Activated CD4-positive, alpha-beta T cell treated with anti-CD3 and anti-CD28 coated beads, Interleukin-2, amount 50 U/mL, for 24 hours (primary cell): ENCODE results near the gene RGS6.

Experiments used
- DNase-seq, 2 donors: peaks; one replicate each; pipeline ENCODE4 v3.0.0-alpha.2; 2020; ENCODE audit warnings: low read depth in 1 of 2, low spot score in 1 of 2

The RGS6 gene

DNA sequence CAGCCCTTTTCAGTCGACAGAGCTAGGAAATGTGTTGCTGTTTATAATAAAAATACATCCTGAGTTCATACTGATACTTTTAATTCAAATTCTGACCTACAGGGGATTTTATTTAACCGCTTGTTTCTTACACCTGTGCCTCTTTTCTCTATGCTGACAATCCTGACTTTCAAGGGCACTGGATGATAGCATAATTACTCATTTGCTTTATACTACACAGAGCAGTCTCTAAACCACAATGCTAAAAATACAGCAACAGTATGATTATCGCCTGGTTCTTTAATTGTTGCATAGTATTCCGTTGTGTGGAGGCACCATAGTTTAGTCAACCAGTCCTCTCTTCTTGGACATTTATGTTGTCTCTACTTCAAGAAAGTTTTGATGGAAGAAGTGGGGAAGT, 588.8 kb downstream of the RGS6 start:
- DNase-seq: no peak

DNA sequence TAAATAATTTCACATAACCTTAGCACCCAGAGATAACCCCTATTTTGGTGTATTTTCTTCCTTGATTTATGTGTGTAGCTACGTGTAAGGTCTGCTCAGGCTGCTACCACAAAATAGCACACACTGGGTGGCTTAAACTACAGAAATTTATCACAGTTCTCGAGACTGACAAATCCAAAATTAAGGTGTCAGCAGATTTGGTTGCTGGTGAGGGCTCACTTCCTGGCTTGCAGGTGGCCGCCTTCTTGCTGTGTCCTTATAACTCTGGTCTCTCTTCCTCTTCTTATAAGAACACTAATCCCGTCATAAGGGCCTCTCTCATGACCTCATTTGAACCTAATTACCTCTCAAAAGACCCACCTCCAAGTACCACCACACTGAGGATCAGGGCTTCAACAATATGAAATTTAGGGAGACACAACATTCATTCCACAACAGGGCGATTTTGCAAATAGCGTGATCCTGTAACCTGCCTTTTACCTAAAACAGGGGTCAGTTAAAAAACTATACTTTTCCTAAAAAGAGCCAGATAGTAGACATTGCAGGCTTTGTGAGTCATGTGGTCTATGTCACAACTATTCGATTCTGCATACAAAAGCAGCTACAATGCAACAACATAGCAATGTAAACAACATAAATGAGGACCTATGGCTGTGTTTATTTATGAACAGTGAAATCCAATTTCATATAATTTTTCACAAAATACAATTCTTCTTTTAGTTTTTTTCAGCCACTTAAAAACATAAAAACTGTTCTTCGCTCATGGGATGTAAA, 589.9 kb downstream of the RGS6 start:
- DNase-seq: no peak

DNA sequence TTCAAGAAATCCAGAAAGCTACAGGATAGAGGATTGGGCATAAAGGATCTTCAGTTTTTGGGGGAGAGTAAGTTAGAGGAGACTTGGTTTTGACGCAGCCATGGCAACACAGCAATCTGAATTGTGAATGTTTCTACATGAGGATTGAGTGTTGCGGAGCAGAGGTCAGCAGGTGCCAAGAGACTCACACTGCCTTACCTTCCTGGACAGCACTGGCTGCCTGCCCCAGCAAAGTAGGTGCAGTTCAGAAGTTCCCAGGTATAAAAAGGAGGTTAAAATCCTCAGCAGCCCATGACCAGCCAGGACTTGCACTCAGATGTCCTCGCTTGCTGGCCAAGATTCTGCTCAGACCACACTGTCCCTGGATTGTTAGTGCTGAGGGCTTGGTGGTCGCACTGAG, 590.6 kb downstream of the RGS6 start:
- no peak for DNase-seq

DNA sequence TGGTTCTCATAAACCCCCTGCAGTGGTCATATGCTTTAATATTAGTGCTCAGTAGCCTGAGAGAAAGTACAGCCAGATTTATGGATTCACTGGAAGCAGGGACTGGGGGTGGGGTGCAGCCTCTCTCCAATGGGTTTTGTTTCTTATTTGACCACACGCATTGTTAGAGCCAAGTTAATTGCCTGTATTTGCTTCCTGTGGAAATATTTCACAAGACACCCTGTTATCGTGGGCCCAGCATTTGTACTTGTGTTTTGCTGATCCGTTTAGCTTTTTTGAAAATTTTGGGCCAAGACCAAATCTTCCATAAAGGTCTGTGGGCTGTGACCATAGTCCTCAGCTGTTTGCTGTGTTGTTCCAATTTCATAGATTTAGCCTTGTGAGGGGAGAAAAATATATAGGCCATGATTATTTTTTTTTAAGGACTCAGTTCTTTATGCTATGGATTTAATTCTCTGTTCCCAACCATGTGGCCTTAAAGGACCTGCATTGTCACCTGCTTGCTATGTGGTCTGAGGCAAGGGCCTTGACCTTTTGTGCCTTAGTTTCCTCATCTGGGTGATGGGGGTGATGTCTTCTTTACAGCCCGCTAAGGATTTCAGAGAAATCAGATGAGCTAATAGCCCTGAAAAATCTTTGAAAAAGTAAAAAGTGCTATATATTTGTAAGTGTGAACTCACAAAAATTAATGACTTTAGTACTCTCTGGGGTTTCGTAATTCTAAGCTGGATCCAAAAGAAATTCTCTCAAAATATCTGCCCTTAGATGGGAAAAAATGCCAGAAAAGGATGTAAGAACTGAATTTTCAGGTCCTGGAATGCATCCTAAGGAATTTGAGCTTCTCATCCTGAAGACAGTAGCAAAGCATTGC, 591.4 kb downstream of the RGS6 start:
- no peak for DNase-seq

DNA sequence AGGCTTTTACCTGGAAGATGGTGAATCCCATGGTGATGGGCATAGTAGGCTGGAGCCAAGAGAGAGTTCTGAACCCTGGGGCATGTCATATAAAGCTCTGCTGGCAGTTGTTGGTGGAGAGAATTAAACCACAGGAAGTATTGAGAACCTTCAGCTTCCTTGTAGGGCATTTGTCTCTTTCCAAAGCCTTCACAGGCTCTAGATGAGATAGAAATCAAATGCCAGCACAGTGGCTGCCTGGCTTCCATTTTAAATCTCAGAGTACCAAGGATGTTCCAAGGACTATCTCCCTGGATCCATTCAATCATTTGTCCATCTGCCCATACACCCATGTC, 592.0 kb downstream of the RGS6 start:
- DNase-seq: no peak

DNA sequence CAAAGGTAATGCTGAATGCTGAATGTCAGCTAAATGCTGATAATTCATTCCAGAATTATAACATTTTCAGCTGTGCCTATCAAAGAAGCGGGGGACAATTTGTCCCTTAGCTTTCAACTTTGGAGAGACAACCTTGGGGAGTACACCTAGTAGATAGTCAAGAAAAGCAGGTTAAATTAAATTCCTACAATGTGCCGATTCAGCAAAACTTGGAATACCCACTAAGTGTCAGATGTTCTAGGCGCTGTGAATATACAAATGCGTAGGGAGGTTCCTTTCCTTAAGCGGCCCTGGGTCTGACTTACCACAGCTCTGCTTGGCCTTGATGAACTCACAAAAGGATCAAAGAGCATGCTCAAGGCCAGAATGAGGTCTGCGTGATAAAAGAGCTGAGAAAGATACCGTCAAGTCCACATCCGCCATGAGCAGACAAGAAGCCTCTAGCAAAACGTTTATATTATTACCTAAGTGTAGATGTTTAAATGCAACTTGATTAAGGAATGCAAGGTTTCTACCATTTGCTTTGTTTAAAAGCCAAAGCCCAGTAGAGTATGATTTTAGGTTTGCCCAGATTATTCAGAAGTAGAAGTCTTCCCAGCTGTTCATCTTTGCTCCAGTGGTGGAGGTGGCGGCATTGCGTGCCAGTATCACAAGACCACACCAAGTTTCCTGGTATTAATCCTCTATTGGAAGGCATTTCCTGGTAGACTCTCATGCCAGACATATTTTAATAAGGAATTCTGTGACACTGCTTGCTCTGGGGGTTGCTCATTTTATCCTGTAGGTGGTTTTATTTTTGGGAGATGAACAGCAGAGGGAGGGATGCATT, 593.1 kb downstream of the RGS6 start:
- no peak for DNase-seq

DNA sequence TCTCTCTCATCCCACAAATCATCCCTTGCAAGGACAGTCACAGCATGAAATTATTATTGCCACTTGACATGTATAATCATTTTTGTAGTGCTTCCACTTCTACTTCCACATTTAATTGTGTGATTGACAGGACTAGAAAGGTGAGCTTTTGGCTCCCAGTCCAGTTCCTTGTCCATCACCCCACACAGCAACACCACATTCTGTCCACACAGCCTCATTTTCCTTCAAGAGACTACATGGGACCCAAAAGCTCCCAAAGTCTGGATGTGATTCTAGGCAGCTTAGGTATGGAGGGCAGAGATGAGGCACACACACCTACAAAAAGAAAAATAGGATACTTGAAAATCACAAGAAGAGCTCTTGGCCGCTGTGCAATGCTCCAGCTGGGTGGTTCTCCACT, 595.4 kb downstream of the RGS6 start:
- DNase-seq: no peak

DNA sequence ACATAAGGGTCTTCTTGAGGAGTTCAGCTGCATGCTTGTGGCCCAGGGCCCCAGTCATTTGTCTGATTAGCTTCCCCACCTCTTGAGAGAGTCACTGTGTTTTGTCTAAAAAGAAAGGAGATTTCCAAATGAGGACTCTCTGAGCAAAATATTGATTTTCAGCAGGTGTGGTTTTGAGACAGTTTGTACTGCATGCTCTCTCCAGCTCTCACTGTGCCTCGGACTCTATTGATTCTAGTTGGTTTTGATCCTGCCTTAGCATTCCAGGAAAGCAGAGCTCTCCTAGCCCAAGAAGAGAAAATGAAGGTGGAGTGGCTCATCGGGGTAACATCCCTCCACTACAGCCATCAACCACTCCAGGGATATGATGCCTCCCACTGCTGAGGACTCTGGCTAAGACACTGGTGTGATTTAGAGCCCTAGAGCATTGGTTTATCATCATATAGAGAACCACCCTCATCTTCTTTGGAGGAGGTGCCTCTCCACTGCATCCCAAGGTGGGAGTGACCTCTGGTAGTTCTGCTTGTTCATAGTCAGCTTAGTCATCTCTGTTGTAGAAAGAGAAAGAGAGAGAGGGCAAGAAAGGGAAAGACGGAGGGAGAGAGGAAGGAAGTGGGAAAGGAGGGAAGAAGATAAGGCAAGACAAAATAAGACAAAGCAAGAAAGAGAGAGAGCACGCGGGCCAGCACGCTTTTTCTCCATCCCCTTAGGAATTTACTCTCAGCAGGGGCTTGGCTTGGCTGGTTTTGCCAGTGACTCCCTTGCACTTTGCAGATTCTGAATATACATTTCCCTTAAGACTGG, 596.0 kb downstream of the RGS6 start:
- no peak for DNase-seq

DNA sequence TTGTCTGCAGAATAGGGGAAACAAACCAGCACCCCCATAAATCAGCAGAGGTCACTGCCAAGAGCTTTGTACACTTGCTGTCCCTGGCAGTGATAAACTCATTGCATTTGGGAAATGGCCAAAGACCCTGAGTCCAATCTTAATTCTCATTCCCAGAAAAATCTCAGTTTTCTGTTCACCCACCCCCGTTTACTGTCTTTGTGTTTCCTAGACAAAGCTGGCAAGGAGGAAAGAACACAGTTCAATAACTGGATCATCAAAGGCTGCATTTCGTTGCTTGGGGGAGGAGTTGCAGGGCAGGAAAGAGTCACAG, 596.6 kb downstream of the RGS6 start:
- DNase-seq: no peak

DNA sequence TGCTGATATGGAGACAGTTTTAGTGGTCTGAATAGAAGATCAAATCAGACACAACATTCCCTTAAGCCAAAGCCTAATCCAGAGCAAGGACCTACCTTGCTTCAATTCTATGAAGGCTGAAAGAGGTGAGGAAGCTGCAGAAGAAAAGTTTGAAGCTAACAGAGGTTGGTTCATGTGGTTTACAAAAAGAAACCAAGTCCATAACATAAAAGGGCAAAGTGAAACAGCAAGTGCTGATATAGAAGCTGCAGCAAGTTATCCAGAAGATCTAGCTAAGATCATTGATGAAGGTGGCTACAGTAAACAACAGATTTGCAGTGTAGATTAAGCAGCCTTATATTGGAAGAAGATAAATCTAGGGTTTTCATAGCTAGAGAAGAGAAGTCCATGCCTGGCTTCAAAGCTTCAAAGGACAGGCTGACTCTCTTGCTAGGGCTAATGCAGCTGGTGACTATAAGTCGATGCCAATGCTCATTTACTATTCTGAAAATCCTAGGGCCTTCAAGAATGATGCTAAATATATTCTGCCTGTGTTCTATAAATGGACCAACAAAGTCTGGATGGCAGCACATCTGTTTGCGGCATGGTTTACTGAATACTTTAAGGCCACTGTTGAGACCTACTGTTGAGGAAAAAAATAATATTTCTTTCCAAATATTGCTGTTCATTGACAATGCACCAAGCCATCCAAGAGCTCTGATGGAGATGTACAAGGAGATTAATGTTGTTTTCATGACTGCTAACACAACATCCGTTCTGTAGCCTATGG, 600.6 kb downstream of the RGS6 start:
- no peak for DNase-seq

DNA sequence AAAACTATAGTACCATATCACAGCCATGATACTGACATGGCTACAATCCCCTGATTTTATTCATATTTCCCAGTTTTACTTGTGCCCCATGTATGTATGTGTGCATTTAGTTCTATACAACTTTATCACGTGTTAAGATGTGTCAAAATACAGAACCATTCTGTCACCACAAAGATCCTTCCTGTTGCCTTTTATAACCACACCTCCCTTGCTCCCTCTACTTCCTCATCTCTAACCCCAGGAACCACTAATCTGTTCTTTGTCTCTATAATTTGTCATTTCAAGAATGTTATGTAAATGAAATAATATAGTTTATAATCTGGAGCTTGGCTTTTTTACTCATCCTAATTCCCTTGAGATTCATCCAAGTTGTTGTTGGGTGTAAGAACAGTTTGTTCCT, 603.3 kb downstream of the RGS6 start:
- DNase-seq: no peak

DNA sequence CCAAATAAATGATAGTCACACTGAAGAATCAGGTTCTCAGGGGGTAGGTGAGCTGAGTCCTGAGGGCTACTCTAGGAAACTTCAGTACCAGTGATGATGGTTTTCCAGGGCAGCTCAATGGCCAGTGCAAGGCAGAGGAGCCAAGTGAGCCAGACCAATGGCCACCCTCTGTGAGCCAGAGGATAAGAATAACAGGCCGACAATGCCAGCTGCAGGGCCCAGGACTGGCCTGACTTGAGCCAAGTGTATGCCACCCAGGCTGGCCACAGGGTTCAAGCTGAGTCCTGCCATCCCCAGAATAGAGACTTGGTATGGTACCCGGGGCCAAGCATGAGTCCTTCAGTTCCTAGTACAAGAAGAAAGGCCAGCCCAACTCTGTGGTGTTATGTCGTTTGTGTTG, 606.2 kb downstream of the RGS6 start:
- no peak for DNase-seq

DNA sequence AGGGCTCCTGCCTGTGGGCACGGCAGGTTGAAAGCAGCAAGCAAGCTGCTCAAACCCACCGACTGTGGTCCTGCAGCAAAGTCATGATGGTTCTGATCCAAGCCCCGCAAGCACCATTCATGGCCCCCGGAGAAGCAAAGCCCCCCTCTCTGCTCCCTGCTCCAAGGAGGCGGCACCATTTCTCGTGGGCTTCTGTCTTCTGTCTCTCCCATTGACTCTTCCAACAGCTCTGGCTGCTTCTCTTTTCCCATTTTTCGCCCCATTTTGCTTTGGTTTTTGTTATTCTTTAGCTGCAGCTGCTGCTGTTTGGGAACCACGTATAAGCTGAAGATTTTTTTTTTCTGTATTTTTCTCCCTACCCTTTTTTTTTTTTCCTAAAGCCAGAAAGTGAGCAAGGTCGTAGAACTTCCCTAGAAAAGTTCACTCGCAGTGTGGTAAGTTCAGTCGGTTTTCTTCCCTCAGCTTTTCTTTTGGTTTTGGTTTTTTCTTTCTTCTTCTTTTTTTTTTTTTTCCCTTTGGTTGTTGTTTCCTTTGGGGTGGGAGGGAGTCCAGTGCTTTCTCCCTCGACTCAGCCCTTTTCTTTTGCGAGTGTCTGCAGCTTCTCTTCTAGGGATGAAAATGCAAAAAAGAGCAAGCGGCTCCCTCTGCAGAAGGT, 607.6 kb downstream of the RGS6 start:
- no peak for DNase-seq

DNA sequence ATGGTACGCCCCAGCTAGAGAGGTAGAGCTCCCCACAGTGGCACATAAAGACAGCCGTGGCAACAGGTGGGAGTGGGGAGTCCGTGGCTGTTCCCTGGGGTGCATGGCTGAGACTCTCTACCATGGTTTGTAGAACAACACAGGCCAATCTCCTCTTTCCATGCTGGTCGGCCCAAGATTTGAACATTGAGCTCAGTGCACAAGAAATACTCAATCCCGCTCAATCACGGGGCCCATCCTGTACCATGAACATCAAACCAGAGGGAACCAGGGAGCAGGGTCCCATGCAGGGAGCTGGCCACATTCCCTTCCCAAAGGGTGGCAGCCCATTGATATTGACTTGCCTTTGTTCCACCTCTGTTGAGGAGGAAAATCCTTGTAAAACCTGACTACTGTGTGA, 608.6 kb downstream of the RGS6 start:
- DNase-seq: no peak

DNA sequence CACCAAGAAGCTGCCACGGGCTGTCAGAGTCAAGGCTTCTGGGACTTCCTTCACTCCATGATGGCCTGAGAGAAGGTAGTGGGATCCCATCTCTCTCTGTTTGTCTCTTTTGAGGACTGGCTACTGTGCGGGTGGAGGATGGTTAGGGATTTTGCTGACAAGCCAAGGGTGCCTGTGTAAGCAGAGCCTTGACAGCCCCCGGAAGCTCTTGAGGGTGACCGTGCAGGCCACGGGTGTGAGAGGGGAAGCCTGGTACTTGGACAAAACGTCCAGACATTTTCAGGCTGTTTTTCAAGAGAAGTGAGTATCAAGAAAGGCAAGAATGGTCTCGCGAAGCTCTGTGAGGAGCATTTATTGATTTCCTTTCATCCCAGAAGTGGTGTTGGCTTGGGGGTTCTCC, 609.3 kb downstream of the RGS6 start:
- no peak for DNase-seq

DNA sequence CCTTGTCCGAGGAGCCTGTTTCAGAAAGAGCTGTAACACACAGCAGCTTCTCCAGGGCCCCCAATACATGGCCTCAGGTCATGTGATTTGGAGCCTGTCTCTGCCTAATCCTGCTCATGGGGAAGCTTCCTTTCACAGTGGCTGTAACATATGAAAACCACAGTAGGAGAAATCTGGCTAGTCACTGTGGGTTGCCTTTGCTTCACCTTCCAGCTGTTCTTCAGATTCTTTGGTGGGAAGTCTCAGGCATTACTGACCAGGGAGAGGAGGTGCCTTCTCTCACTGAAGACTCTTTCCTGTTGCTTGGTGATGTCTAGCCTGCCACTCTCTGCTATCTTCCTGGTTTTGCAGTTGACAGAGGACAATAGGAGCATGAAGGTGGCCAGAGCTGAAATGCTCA, 611.1 kb downstream of the RGS6 start:
- no peak for DNase-seq

DNA sequence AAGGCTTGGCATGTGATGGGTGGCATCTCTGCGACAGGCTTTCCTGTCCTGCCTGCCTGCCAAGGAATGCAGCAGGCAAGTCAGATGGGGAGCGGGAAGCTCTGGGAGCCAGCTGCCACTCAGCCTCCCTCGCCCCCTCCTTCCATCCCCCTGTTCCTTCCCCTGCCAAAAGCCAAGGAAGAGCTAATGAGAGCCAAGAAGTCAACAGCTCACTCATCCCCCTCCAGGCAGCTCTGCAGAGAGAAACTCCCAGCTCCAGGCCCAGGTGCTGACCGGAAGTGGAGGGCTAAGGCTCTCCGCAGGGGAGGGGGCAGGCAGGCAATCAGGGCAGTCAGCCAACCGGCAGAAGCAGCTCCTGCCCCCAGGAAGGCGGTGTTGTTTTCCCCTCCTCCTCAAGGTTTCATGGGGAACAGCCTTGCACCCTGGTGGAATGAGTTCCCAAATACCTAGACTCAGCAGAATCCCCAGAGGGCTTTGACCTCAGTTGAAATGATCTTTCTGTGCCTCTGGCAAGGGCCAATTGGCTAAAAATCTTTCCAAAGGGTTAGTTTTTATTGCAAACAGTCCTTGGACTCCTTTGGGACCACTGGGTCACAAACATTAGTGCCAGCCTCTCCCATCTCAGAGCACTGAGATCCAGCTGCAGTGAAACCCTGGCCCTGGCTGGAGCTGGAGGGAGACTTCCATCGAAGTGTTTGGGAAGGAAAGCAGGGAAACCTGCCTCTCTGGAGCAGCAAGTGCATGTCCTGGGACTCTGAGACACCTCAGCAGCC, 612.6 kb downstream of the RGS6 start:
- DNase-seq: no peak

DNA sequence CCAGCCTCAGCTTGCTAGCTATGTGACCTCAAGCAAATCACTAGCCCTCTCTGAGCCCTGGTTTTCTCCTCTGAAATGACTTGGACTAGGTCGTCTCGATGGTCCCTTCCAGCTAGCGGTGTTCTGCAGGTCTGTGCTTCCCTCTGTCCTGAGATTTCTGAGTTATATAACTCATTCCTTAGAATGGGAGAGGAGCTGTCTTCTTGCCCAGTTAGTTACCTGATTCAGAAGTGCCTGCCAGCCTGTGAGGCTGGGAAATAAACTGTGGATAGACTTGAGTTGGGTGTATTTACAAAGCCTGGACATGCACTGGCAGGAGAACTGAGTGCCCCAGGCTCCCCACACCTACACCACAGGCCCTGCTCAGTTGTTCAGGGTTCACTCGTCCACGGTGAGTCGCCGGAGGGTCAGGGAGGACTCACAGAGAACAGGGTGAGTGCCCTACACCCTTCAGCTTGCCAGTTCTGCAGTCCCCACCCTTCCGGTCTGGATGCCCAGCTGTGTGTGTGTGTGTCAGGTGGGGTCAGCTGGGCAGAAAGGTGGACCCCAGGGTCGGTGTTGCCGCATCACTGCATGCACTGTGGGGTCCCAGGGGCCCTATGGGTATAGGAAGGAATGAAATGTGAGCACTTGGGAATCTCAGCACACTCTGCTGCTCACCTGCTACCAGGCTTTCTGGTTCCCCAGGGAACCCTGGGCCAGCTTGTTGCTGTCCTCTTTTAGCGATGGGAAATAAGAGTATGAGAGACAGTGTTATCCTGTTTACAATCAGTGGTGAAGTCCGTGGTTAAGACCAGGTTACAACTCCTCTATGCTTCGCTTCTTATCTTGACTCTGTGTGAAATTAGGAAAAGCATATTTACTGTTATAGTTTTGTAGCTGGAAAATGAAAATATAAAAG, 613.4 kb downstream of the RGS6 start:
- no peak for DNase-seq
